Measurements from ENCODE around the gene TMEM92.

GRCh38 chr17:50248255-50248654 is 26.0 kb upstream of the TMEM92 start:
- TF ChIP-seq, protein P1, sequence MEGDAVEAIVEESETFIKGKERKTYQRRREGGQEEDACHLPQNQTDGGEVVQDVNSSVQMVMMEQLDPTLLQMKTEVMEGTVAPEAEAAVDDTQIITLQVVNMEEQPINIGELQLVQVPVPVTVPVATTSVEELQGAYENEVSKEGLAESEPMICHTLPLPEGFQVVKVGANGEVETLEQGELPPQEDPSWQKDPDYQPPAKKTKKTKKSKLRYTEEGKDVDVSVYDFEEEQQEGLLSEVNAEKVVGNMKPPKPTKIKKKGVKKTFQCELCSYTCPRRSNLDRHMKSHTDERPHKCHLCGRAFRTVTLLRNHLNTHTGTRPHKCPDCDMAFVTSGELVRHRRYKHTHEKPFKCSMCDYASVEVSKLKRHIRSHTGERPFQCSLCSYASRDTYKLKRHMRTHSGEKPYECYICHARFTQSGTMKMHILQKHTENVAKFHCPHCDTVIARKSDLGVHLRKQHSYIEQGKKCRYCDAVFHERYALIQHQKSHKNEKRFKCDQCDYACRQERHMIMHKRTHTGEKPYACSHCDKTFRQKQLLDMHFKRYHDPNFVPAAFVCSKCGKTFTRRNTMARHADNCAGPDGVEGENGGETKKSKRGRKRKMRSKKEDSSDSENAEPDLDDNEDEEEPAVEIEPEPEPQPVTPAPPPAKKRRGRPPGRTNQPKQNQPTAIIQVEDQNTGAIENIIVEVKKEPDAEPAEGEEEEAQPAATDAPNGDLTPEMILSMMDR (IDR thresholded peaks at IDR 0.05), result no peak
- no peak for TF ChIP-seq EZH2 (IDR thresholded peaks at IDR 0.05)

Measured in neural progenitor cell (in vitro differentiated cells).